SIG-M5 (cell line): ENCODE results near the gene ARHGAP19.
"Not testable (repeated sequence)": the region's sequence is repeated elsewhere in the genome, so short reads cannot be mapped to it uniquely, and the experiment has no call there.

Source experiments
- DNase-seq: peaks from one replicate; lab custom pipeline; 2025; lab: John Stamatoyannopoulos, UW

The ARHGAP19 gene

GRCh38 chr10:97279121-97279815, 13.2 kb downstream of the ARHGAP19 start:
- DNase-seq, result no peak

- no peak for DNase-seq
Measured at GRCh38 chr10:97278491-97278989, 13.9 kb downstream of the ARHGAP19 start.

GRCh38 chr10:97277551-97277950, 14.9 kb downstream of the ARHGAP19 start:
- DNase-seq, result no peak

- no peak for DNase-seq
Measured at GRCh38 chr10:97274828-97275227, 17.6 kb downstream of the ARHGAP19 start.

GRCh38 chr10:97273700-97274099, 18.7 kb downstream of the ARHGAP19 start:
- no peak for DNase-seq

GRCh38 chr10:97270523-97271154, 21.8 kb downstream of the ARHGAP19 start:
- DNase-seq, result no peak

- no peak for DNase-seq
Measured at GRCh38 chr10:97267671-97268070, 24.8 kb downstream of the ARHGAP19 start.

- DNase-seq, result not testable (repeated sequence)
Measured at GRCh38 chr10:97265095-97265494, 27.3 kb downstream of the ARHGAP19 start.

- no peak for DNase-seq
Measured at GRCh38 chr10:97263971-97264370, 28.5 kb downstream of the ARHGAP19 start.

GRCh38 chr10:97261656-97262055, 30.8 kb downstream of the ARHGAP19 start:
- DNase-seq, result no peak

- DNase-seq, result no peak
Measured at GRCh38 chr10:97261183-97261582, 31.3 kb downstream of the ARHGAP19 start.

- DNase-seq, result no peak
Measured at GRCh38 chr10:97259119-97259518, 33.3 kb downstream of the ARHGAP19 start.

- no peak for DNase-seq
Measured at GRCh38 chr10:97256356-97256755, 36.1 kb downstream of the ARHGAP19 start.

GRCh38 chr10:97255512-97256293, 36.7 kb downstream of the ARHGAP19 start:
- DNase-seq, result no peak

GRCh38 chr10:97254694-97255093, 37.7 kb downstream of the ARHGAP19 start:
- no peak for DNase-seq

- DNase-seq, result no peak
Measured at GRCh38 chr10:97250952-97251351, 41.5 kb downstream of the ARHGAP19 start.

GRCh38 chr10:97243836-97244235, 48.6 kb downstream of the ARHGAP19 start:
- DNase-seq, result no peak

GRCh38 chr10:97238855-97239254, 53.6 kb downstream of the ARHGAP19 start:
- DNase-seq, result no peak

- DNase-seq, result no peak
Measured at GRCh38 chr10:97235353-97235752, 57.1 kb downstream of the ARHGAP19 start.

- no peak for DNase-seq
Measured at GRCh38 chr10:97234400-97234799, 58.0 kb downstream of the ARHGAP19 start.

- no peak for DNase-seq
Measured at GRCh38 chr10:97230146-97230545, 62.3 kb downstream of the ARHGAP19 start.

GRCh38 chr10:97229322-97230015, 63.0 kb downstream of the ARHGAP19 start:
- DNase-seq, result no peak
